Activated CD8-positive, alpha-beta memory T cell treated with anti-CD3 and anti-CD28 coated beads, Interleukin-2, amount 50 U/mL, for 4 hours (primary cell): ENCODE data around the gene IL32.

Source experiments
- DNase-seq: peaks from one replicate; pipeline ENCODE4 v3.0.0-alpha.2; 2020

IL32 gene

GRCh38 chr16:3094289-3095027, 29.0 kb downstream of the IL32 start:
- peak; percentile 41 for DNase-seq

GRCh38 chr16:3095869-3096268, 30.4 kb downstream of the IL32 start:
- peak; percentile 45 for DNase-seq

- DNase-seq, result no peak
Observed at GRCh38 chr16:3096362-3096761, 30.9 kb downstream of the IL32 start.

GRCh38 chr16:3097266-3097665, 31.8 kb downstream of the IL32 start:
- DNase-seq, result no peak

GRCh38 chr16:3098459-3099394, 33.3 kb downstream of the IL32 start, which contains the start of gene ZSCAN10:
Gene ZSCAN10 (minus strand): TSS chr16:3099294. CDS start chr16:3092937, 6,357 bp downstream.
- DNase-seq, result no peak

- no peak for DNase-seq
Observed at GRCh38 chr16:3099395-3099731, 33.9 kb downstream of the IL32 start.

- peak; percentile 90 for DNase-seq
Observed at GRCh38 chr16:3099732-3100499, 34.5 kb downstream of the IL32 start.

GRCh38 chr16:3101018-3101840, 35.8 kb downstream of the IL32 start:
- no peak for DNase-seq

GRCh38 chr16:3101841-3102470, 36.5 kb downstream of the IL32 start:
- DNase-seq, result no peak

GRCh38 chr16:3106205-3106928, 40.9 kb downstream of the IL32 start:
- DNase-seq, result peak; percentile 90

GRCh38 chr16:3112058-3112880, 46.8 kb downstream of the IL32 start, which contains the start of gene ZNF205:
Gene ZNF205 (plus strand): TSS chr16:3112586. CDS start chr16:3113431, 845 bp downstream.
- DNase-seq, result no peak

GRCh38 chr16:3112881-3113574, 47.6 kb downstream of the IL32 start:
- DNase-seq, result no peak

- no peak for DNase-seq
Observed at GRCh38 chr16:3113765-3114479, 48.5 kb downstream of the IL32 start.

- DNase-seq, result no peak
Observed at GRCh38 chr16:3115003-3115402, 49.6 kb downstream of the IL32 start.

GRCh38 chr16:3115561-3115960, 50.1 kb downstream of the IL32 start:
- no peak for DNase-seq

GRCh38 chr16:3118204-3118790, 52.9 kb downstream of the IL32 start:
- no peak for DNase-seq

GRCh38 chr16:3118846-3119245, 53.4 kb downstream of the IL32 start:
- DNase-seq, result no peak
